NCI-H748 (cell line): ENCODE results near the gene ARHGAP5.

ENCODE experiments used
- DNase-seq: peaks from one replicate; lab custom pipeline; 2025; ENCODE audit not compliant: unreplicated experiment; lab: John Stamatoyannopoulos, UW

ARHGAP5 gene

DNA sequence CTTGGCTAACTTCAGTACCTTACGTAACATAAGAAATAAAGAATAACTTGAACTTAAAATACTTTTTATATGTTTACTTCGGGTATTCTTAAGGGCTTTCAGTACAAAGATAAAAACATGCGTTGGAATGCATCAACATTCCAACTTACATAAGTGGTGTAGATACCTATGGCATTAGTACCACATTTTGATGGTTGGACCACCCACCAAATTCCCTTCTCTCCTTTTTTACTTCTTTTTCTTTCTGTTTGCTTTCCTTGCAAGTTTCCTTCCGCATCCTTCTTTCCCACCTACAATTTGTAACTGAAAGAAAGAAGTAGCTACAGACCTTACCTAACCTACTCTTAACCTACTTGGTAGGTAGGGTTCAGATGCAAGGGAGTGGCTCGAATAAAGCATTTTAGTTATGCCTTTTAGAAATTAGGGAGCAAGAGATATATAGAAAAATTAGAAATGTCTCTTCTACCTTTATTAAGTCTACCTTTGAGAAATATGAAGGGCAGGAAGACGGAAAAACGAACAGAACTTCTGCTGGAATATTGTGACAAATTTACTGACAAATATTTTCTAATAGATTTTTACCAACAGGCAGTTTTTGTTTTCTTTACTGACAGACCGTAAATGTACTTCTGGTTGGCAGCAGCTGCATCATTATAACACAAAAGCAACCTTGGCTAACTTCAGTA is 2.1 kb upstream of the ARHGAP5 start:
- no peak for DNase-seq

DNA sequence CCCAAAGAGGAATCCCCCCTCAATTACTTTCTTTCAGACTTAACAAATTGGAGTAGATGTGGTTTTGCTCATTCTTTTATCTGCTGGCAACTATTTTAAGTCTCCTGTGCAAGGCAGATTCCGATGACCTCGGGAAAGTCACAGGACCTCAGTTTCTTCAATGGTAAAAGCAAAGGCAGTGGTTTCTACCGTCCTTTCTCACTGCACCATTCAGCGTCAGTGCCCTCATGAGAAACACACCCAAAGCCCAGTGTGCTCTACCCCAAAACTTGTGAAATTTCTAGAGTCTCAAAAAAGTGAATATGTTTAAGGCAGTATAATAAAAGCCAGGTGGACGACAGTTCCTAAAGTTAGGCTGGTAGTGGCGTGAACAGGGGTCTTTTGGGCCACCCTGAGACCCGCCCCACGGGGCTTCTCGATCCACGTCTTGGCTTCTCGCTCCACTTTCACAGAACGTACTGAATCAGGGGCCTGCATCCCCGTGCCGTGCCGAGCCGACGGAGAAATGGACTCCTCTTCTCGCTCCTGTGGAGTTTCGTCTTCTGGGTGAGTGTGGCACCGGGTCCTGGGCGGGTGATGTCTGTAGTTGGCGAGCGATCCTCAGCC is 1.3 kb upstream of the ARHGAP5 start:
- DNase-seq = peak; percentile 48

DNA sequence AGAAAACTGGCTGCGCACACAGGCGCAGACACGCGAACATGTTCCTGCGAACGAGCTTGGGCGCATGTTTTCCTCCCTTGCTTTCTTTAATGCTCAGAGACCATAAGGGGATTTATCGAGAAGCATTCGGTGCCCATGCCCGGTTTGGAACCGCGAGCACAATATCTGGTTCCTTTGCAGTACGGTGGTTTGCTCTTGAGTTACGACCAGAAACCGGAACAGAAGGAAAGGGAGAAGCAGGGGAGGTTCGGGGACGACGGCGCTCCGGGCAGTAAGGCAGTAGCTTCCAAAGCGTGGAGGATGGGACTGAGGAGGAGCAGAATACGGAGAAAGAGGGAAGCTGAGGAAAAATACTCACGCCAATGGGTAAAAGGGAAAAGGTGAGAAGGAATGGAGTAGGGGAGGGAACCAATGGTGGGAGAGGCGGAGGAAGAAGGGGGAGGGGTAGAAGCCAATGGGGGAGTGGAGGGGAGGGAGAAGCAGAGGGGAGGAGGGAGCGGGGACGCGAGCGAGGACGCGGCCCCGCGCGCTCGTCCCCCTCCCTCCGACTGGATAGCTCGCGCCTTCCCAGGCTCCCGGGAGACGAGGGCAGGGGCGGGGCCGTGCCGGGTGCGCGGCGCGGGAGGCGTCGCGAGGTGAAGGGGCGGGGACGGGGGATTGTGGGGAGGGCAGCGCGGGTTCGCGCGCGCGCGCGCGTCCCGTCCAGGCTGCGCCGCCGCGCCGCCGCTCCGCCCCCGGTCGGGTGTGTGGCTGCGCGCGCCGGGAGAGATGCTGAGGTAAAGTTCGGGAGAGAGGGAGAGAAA is 625 bp upstream of the ARHGAP5 start:
- DNase-seq = peak; percentile 97

DNA sequence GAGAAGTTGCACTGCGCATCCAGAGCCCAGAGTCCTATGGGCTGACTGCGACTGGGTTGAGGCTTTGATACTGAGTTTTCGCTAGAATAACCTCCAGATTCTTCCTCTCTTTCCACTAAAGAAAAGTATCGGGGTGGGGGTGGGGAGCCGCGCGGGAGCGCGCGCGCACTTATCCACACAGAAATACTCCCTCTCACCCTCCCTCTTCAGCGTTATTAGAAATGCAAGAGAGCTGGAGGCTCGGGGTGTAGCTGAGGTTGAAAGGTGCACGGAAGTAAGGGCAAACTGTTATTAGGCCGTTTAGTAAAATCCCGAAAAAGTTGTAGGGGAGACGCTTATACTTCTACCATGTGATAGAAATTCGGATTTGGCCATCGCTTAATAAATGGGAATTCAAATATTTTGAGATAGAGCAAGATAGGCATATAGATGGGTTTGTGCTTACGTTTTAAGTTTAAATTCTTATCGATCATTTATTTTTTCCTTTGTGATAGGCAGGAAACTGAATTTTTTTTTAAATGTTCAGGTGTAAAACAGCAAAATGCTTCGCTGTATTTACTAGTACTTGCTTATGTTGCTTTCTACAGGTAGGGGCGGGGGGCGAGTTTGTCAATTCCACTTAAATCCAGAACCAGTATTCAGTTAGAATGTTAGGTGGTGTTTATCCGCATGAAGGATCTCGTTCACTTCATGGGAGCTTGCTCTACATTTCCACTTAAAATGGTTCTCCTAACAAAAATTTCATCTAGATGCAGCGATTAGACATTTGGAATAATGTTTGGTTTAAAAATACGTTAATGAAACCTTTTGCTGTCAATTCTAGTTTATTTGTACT is 1.1 kb downstream of the ARHGAP5 start:
- peak; percentile 72 for DNase-seq

DNA sequence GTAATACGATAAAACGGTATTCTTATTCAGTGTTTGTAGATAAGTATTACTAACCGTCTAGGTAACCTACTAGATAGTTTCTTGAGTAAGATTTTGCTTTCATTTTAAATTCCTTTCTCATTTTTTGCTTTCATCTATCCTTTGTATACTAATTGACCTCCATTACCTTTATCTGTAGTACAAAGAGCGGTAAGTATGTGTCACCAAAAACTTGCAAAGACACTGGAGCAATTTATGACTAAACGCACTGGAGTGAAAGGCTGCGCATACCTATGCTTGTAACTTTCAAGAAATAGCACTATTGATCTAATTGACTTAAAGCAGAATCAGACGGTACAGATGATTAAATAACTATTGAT is 1.7 kb downstream of the ARHGAP5 start:
- DNase-seq = no peak

DNA sequence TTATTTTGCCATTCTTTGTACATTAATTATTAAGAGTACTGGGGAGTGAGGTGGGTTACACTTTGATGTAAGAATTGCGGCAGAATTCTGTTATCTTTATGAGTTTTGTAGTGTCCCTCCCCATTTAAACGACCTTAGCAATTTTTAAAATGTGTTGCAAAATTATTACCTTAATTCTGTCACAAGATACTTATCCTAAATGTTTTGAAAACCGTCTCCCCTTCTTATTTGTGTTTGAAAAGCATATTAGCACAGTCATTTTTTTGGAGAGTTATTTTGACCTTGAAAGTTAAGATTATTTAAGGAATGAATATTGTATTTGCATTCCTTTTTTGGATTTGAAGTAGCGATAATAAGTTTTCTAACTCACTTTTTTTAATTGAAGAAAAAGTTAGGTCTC is 2.2 kb downstream of the ARHGAP5 start:
- no peak for DNase-seq

DNA sequence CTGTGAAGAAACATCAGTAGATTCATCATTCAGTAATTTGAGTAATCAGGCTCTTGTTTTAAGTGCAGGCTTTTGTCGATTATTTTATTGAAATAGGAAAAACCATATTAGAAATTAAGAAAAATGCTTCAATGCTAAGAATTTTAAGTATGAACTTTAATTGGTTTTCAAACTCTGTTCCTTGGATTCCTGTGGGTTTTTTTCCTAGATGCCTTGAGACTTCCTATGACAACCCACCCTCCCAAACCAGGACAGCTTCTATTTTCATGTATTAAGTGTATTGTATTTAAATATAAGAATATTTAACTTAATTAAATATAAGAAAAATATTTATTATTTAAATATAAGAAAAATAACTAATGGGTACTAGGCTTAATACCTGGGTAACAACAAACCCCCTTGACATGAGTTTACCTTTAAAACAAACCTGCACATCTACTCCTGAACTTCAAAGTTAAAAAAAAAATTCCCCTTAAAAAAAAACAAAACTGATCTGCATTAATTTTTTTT is 3.0 kb downstream of the ARHGAP5 start:
- no peak for DNase-seq

GRCh38 chr14:32081901-32082300 is 4.8 kb downstream of the ARHGAP5 start:
- DNase-seq = no peak

GRCh38 chr14:32083315-32083624 is 6.2 kb downstream of the ARHGAP5 start:
- no peak for DNase-seq

DNA sequence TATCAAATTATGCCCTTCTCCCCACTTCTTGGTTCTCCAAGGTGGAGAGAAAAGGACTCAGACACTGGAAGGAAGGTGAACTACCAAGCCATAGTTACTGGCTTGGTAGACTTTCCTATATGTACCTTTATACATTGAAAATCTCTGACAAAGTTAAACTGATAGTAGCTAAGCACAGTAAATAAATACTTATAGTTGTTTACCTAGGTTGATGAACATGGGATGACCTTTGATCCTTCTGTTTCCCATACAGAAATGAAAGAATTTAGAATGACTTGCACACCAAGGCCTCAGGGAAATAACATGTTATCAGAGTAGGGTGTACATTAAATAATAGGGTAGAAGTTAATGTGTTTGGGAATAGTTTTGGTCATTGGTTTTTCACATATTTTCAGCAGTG is 6.7 kb downstream of the ARHGAP5 start:
- DNase-seq = no peak

- DNase-seq = no peak
Measured at GRCh38 chr14:32085182-32085844, 8.2 kb downstream of the ARHGAP5 start.

DNA sequence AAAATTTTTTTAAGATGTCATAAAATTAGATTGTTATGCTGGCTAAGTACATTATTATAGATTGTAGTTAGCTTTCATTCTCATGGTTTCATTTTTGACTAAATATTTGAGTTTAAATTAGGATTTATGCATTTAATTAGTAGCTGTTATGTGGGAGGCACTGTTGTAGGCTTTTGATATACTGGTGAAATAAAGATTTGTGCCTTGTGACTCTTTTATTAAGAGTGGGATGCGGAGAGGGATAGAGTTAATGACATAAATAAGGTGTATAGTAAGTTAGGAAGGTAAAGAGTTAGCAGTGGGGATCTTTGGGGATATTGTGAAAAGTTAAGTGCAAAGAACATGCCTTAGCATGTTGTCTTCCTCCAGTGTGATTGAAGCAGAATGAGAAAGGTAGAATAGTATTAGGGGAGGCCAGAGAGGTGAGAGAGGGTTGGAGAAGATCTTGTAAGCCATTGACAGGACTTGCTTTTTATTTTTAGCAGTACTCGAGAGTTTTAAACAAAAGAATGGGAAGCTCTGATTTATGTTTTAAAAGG is 8.8 kb downstream of the ARHGAP5 start:
- no peak for DNase-seq

DNA sequence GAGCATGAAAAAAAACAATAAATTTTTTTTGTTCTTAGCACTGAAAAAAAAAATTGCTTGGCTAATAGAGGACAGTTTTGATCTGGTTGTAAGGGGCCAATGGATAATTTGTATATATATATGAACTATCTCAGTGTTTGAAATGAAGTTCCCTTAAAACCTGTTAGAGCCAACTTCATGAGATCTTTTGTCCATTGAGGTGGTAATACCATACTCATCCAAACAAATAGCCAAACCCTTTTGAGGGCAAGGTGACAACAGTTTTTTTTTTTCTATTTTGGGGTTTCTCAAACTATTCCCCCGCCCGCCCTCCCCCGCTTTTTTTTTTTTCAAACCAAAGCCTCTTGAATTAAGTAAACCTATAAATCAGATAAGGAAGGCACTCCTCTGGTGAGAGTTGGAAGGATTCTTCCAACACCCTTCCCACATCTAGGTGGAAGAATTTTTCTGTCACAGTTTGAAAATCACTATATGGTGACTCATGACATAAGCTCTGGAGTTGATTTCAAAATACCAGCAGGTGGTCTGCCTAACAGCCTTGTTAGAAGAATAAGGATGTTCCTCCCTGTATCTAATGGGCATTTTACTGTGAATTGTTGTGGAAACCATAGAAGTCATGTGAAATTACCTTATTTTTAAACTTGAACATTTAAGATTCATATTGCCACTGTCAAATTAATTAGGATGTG is 10.2 kb downstream of the ARHGAP5 start:
- peak; percentile 10 for DNase-seq

DNA sequence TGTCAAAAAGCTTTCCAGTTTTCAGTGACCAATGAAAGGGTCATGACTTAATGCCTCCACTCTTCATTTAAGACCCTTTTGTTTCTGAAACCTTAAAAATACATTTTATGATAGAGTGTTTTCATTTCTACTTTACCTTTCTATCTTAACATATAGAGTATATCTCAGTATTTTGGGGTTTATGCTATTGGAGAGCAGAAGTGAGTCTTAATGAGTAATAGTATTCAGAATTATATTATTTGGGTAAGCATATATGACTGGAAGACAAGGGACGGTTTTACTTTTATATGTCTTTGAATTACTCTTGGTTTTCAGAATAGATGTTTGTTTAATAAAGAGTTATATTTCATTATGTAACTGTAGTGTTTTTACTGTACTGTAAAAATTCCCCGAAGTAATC is 10.8 kb downstream of the ARHGAP5 start:
- no peak for DNase-seq

- DNase-seq = no peak
Measured at GRCh38 chr14:32090686-32091085, 13.6 kb downstream of the ARHGAP5 start.

DNA sequence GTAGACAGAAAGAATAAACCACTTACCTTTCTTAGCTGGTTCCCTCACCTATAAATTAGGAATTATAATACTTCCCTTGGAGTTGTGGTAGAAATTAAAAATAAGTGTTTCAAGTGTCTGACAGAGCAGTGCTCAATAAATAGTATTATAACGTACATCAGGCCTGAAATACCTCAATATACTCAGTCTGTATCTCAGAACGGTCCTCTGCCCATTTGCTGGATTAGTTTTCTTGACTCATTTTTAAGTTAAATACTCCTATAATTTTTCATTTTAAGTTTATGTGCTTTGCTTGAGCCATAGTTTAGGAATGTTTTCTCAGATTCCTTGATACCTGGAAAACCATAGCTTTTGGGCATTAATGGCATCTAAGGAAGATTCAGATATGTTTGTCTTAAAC is 22.4 kb downstream of the ARHGAP5 start:
- no peak for DNase-seq

DNA sequence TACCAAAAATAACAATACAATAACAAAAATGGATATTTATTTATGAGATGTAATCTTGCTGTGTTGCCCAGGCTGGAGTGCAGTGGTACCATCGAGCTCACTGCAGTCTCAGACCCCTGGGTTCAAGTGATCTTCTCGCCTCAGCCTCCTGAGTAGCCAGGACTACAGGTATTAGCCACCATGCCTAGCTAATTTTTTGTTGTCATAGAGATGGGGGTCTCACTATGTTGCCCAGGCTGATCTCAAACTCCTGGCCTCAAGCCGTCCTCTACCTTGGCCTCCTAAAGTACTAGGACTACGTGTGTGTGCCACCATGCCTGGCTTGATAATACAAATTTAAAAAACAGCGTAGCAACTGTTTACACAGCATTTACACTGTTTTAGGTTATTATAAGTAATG is 23.1 kb downstream of the ARHGAP5 start:
- no peak for DNase-seq

DNA sequence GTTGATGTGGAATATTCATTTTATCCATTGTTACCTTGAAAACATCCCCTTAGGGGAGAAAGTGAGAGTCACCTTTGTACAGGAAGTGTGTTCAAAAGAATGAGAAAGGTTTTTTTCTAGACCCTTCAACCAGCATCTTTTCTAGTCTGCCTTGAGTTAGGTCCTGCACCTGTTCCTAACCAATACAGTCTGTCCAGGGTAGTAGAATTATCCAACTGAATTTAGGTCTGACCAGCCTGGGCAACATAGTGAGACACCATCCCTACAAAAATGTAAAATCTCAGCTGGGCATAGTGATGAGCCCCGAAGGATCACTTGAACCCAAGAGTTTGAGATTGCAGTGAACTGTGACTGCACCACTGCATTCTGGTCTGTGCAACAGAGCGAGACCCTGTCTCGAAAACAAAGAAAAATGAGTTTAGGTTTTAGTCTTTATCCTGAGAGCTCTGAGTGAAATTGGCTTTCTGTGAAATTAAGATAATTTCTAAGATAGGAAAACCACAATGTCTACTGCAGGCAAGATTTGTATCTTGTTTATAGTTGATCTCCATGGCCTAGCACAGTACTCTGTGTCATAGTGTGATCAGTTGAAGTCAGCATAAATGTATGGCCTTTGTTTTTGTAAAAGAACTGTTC is 25.2 kb downstream of the ARHGAP5 start:
- no peak for DNase-seq

- DNase-seq = no peak
Measured at GRCh38 chr14:32102968-32103367, 25.9 kb downstream of the ARHGAP5 start.

DNA sequence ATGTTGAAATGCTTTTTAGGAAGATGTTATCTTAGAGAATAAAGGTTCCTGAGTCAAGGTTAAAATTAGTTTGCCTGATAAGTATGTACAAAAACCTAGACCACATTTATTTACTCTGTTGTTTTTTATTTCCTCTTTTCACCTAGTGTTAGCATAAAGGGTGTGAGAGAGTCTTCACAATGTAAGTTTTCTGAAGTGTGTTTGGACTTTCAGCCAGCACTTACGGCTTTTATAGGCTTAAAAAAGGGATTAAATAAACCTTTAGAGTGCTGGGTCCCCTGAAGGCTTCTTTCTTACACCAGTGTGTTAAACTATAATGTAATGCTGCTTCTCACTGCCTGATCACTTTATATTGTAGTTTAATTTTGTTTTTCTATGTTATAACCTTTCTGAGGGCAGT is 27.2 kb downstream of the ARHGAP5 start:
- DNase-seq = no peak
